G401.6 (cell line): Measurements from ENCODE around the gene SLC7A14.

Experiments used
- FAIRE-seq: peaks from 2 replicates; lab custom pipeline; 2012; peaks lifted over from hg19 to GRCh38; lab: Jason Lieb, UNC

SLC7A14 gene

DNA sequence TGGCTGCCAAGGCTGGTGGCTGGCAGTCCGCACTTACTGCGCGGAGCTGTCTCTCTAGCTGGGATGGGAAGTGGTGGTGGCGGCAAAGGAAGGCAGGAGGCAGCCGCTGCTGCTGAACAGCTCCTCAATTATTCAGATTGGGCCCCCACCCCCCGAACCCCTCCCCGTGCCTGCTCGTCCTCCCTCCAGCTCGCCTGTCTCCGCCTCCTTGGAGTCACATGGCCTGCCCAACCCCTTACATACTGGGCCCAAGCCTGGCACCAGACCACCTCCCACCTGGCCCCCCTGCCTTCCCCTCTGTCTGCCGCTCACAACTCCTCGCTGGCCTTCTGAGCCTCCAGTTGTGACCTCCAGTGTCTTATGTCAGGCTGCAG, at the start of gene SLC7A14:
Gene SLC7A14 (minus strand): TSS at position 139 of the 374 bp plus-strand sequence. CDS start 59,139 bp downstream, outside the sequence.
- FAIRE-seq, result no peak

DNA sequence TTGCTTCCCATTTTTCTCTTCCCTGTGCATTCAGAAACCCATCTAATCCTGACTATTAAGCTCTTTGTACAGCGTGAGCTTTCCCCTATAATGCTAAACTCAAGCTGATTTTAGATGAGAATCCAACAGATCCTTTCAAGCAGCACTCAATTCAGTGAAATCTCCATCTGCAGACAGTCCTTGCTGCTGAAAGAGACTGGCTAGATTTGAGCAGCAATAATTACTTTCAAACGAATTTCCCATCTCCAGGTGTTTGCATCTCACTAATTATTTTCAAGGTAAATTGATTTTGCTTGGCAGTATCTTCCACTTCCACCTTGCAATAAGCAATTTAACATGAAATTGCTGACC, 49.5 kb upstream of the SLC7A14 start:
- no peak for FAIRE-seq

DNA sequence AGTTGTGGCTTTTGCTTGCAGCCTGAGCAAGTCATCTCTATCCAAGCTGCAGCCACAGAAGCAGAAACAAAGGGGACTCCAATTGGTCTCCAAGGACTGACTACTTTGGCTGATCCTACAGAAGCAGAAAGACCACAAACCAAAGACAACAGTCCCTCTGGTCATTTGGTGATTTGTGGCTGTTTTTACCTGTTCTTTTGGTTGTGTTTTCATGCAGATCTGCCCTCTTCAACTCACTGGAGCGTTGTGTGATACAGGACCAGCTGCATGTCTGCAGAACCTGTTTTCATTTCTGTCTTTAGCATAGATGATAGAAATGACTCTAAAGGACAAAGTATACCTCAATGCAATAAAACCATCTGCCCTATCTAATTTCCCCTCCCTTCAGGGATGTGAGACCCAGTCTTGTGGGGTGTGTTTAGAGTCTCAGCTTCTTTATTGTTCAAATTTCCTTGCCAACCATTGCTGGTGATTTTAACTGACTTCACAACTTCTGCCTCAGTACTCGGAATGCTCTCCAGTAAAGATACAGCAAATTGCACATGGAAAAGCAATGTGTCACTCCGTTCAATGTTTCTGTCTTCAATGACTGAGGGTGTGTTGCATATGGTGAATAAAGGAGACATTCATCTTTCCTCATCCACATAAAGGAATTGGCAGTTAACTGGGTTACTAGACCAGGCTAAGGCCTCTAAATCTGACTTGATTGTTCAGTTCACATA, 48.9 kb upstream of the SLC7A14 start:
- no peak for FAIRE-seq

DNA sequence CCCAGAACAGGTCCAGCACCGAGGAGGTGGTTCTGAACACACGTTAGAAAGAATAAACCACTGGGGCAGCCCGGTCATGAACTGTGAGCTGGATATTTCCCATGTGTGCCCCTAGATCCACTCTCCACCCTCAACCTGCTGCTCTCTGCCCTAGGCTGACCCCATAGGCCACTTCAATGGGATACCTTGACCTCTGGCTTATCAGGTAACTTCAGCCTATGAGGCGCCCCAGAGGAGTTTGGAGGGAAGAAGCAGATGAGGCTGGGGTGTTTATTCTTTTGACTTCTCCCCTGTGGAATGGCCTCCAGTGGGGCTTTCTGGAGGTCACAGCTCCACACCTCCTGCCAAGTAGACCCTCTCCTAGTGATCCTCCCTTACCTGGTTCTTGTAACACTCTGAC, 47.7 kb upstream of the SLC7A14 start:
- no peak for FAIRE-seq

DNA sequence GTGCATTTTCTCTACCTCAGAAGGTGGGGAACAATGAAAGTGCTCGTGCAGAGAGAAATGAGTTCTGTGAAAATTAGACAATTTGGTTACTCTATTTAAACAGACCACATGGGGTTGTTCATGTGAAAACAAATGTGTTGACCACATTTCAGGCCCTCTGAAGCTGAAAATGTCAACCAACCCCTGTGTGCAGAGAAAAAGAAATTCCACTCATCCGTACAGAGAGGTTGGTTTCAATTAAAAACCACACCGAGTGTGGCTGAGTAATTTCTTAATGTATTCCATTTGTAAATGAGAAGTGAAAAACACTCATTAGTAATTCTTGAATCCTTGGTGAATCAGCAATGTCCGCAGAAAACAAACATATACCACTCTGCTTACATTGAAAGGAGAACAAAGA, 46.9 kb upstream of the SLC7A14 start:
- FAIRE-seq, result no peak

DNA sequence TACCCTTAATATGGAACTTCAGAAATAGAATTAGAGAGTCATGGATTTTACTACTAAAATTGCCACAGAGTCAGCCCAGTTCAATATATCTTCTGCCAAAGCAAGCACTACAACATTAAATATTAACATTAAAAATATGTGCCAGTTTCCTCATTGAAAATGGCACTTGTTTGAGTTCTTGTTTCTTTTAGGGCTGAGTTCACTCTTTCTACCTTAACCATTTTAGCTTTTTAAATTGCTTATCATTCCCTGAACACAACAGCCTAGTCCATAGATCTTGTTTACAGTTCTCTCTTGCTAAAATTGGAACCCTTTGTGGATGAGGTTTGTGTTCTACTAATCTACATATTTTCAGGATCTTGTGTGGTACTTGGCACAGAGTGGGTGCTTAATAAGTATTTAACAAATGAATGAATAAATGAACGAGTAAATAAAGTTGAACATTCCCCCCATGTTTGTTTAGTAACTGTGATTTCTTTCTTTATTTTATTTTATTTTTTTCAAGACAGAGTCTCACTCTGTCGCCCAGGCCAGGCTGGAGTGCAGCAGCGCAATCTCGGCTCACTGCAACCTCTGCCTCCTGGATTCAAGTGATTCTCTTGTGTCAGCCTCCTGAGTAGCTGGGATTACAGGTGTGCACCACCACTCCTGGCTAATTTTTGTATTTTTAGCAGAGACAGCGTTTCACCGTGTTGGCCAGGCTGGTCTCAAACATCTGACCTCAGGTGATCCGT, 46.0 kb upstream of the SLC7A14 start:
- no peak for FAIRE-seq

DNA sequence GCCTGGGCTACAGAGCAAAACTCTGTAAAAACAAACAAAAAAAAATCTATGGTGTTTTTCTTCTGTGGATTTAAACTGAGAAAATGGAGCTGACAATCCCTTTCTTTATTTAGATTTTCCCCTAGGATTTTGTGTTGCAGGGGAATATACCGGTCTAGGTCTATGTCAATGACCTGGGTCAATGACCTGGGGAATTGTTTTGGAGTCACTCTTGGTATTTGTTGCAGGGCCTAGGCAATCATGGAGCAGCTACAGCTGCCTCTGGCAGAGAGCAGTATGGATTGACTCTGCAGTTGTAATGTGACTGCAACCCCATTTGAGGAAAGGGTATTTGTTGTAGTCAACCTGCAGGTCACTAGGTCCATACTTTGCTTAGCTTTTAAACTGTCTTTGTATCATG, 37.6 kb upstream of the SLC7A14 start:
- no peak for FAIRE-seq

DNA sequence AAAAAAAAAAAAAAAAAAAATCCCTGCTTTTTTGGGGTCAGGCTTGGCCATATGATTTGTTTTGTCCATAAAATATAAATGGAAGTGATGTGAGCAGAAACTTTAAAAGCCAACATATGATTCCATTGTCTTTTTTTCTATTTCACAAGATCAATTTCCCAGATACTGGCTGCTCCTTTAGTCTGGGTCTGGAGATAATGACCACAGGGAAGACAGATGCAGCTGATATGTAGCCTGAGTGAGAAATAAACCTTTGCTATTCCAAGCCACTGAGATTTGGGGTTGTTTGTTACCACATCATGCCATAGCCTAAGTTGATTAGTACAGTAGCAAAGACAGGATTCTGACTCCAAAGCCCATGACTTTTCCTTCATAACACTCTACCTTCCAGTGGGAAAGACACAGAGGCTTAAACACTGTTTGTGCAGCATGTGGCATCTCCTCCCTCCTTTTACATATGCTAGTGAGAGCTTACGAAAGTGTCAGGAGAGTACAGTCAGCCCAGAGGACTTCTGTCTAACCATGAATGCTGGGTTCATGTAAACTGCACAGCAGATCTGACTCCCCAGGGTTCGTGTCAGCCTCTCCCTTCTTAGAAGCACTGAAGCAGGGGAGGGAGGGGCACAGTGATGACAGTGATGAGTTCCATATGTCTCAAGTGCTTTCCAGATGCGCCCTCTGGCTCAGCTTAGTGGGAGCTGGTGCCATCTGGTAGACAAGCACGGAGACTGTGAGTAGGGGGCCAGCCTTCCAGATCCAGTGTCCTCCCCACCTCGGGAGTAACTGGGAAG, 36.7 kb upstream of the SLC7A14 start:
- FAIRE-seq, result no peak

DNA sequence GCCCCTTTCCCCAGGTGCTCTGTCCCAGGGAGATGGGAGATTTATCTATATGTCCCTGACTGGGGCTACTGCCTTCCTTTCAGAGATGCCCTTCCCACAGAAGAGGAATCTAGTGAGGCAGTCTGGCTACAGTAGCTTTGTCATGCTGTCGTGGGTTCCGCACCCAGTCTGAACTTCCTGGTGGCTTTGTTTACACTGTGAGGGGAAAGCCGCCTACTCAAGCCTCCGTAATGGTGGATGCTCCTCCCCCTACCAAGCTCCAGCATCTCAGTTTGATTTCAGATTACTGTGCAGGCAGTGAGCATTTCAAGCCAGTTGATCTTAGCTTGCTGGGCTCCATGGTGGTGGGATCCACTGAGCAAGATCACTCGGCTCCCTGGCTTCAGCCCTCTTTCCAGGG, 35.4 kb upstream of the SLC7A14 start:
- FAIRE-seq, result no peak

DNA sequence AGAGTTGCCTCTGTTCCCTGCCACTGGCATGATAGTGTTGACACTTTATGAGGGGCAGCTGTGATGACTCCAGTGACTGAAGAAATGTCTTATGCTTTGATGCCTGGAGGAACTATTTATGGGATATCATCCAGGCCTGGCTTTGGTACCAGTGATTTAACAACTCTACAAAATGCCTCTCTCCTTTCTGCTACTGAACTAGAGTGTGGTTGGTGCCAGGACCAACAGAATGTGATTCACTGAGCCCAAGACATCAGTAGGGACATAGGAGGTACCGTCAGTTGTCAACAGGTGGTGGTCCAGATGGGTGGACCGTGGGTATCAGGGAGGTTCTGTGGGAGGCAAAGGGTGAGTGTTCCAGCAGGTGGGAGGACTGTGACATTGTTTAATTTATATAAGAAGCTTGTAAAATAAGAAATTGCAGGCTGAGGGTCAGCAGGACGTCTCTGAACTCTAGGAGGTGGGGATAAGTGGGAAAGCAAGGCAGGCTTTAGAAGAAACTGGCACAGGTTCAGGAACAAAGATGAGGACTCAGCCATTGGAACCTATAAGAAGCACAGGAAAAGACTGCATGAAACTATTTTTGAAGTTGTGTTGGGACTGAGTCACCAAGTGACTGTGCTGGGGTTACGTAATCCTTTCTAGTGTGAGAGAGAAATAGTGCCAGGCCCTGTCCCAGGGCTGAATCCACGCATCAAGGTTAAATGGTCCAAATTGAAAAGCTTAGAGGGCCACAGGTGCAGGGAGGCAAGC, 28.5 kb upstream of the SLC7A14 start:
- FAIRE-seq, result no peak

DNA sequence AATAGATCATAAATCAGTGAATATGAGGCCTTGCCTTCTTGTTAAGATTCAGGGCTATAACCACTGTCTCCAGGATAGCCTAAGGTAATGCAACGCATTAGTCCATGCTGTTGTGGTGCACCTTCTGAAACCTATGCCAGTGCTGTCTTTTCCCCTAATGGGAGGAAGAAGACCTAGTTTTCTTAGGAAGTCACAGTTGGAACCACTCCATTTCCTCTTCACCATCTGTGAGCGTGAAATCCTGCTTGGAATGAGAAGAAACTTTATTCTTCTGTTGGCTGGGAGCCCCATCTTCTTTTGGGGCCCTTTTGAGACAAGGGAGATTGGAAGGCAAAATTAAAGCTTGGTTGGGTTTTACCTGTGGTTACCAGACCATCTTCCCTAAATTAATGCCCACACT, 25.9 kb upstream of the SLC7A14 start:
- FAIRE-seq, result no peak

DNA sequence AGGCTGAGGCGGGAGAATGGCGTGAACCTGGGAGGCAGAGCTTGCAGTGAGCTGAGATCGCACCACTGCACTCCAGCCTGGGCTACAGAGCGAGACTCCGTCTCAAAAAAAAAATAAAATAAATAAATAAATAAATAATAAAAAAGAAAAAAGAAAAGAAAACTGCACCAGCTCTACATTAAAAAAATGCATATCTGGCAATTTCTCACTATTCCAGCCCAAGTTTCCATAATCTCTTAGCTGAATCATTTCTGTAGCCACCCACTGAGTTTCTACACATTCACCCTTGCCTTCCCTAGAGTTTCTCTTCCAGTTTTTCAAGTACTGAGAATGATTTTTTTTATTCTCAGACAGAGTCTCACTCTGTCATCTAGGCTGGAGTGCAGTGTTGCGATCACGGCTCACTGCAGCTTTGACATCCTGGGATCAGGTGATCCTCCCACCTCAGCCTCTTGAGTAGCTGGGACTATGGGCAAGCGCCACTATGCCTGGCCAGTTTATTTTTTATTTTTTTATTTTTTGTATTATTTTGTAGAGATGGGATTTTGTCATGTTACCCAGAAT, 24.5 kb upstream of the SLC7A14 start:
- no peak for FAIRE-seq

DNA sequence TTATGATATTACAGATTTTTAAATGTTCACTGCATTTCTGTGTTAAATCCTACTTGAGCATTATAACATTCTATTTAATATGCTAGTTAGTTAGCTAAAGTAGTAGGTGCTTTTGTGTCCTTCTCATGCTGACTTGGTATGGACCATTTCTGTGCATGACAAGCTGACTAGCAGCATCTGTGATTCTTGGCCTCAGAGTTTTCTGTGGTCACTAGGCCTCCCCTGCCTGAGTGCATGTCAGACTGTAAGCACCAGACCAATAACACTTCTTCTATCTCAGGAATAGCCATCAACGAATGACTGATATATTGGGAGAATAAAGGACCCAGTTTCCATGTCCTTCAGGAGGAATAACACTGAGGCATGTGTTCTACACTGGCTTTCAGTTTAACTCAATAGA, 22.6 kb upstream of the SLC7A14 start:
- FAIRE-seq, result no peak

DNA sequence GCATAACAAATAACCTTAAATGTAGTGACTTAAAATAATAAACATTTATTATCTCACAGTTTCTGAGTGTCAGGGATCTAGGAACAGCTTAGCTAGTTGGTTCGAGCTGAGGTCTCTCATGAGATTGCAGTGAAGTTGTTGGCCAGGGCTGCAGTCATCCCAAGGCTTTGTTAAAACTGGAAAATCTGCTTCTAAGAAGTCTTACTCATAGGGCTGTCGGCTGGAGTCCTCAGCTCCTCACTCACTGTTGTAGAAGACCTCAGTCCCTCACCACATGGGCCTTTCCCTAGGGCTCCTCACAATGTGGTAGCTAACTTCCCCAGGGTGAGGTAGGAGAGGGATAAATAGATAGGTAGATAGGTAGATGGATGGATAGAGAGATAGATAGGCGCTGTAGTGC, 20.8 kb upstream of the SLC7A14 start:
- no peak for FAIRE-seq

DNA sequence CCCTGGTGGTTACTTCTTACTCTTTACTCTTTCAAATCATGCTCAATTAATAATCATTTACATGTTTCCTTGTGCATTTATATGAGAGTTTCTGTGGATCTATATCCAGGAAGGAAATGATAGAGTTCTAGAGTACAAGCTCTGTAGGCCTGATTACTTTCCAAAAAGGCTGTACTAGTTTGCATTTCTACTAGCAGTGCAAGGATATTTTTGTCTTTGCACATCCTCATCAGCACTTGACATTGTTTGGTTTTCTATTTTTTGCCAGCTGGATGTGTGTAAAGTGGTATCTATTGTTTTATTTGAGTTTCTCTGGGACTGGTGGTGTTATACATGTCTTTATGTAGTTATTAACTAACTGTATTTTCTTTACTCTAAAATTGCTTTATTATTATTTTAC, 19.6 kb upstream of the SLC7A14 start:
- FAIRE-seq, result no peak

DNA sequence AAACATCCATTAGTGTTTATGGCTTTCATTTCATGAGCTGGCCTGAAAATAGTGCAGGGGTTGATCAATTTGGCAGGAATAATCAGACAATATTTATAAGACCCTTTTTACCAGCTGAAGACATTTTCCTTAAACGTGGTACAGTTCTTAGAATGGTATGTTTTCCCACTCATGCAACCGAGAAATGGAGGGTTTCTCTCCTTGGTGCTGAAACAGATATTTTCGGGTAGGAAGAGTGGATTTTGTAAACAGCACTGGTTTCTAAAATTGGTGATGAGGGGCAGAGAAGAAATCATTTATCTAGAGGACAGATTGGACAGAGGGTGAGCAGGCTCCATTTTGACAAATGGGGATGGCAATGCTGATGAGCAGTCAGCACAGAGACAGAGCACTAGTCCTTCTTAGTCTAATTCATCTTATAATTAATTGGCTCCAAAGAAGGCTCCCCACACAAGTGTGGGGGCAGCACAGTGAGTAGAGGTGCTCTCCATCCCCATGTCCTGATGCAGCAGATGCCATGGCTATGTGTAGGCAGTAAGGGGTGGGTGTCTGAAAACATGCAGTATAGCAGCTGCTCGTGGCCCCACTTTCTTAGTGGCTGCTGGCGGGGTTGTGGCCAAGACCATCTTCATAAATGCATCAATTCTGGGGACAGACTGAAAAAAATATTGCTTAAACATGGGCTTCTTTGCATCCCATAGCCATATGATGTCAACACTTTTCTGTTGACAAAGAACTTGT, 18.1 kb upstream of the SLC7A14 start:
- no peak for FAIRE-seq

DNA sequence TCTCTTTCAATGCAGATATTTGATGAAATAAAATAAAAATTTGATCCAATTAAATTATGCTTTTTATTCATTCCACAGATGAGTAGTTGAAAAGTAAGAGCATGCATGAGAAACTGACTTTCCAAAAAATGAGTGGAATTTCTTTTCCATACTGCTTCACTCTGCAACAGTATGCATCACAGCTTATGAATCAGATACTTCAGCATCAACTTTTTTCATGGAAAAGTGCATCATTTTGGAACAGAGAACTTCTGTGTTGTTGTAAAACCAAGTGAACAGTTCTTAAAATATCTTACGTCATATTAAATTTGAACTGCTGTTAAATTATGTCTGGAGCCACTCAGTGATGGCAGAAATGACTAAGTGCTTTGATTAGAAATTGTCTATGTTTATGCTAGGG, 16.7 kb upstream of the SLC7A14 start:
- no peak for FAIRE-seq

DNA sequence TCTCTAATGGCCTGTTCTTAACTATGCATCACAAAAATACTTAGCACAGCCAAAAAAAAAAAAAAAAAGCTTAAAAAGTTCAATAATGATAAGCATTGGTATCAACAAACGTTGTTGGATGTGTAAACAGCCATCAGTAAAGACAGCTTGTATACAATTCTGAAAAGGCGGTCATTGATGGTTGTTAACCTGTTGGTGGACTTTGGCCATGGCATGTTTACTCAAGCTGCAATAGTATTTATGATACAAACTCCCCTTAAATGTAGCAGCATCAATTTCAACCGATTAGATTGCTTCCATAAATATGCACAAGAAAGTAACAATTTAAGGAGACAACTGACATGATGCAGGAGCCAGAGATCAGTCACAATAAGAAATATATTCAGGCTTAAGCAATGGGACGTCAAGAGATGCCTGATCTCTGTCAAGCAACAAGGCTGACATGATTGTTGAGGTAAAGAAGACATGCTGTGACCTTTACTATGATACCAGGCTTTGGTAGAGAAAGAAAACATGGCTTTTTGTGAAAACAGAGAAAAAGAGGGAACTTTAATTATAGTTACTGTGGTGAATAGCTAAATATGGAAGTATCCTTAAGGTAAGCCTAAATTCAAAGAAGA, 14.2 kb upstream of the SLC7A14 start:
- FAIRE-seq, result no peak

DNA sequence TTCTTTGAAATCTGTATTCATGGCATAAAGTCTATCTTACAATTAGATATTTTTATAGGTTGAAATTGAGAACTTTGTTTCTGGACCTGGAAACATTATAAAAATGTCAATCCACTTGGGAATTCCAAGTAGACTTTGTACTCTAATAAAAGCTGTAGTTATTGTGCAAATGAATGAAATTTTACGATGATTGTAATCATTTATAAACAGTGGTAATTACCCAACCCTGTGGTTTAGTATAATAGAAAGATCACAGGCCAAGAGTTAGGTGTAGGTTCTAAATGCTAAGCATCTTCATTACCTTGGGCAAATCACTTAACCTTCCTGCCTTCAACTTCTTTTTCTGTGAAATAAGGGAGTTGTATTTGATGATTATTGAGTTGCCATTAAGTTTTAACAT, 13.2 kb upstream of the SLC7A14 start:
- no peak for FAIRE-seq

DNA sequence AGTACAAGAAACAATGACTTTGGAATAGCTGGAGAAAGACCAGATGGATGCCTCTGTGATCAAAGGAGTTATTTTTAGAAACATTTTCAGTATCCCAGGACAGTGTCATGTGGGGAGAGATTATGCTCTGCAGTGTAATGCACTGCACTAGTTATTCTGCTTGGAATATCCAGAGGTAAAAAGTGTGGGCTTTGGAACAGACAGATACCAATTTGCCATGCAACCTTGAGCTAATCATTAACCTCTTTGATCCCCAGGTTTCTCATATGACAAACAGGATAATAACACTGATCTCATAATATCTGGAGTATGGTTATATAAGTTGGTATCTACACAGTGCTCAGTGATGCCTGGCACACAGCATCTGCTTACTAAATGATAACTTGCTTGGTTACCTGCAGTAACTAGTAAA, 12.2 kb upstream of the SLC7A14 start:
- FAIRE-seq, result no peak

DNA sequence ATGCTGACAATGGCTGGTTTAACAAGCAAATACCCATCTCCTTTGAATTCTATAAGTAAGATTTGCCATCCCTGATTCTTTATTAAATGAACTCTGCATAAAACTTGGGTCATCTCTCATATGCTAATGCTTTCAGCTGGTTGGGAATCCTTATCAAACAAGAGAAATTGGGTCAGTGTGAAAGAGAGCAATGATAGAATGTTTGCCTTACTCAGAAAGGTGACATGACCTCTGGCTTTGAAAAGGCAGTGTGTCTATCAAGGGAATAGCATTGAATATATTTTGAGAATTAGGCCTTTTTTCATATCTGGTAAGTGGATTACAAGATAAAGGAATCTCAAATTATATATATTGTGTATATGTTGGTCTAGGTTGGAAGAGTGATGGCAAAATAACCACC, 8.7 kb upstream of the SLC7A14 start:
- no peak for FAIRE-seq
